Activated CD4-positive, alpha-beta T cell treated with anti-CD3 and anti-CD28 coated beads, Interleukin-2, amount 50 U/mL, for 48 hours (primary cell): ENCODE data around the gene COG6.

ENCODE experiments used
- DNase-seq, 2 experiments: peaks; one replicate each; pipeline ENCODE4 v3.0.0-alpha.2; 2020

COG6 gene

GRCh38 chr13:39682310-39682709 is 26.8 kb downstream of the COG6 start:
- DNase-seq: no peak

GRCh38 chr13:39682788-39683187 is 27.3 kb downstream of the COG6 start:
- no peak for DNase-seq

GRCh38 chr13:39684531-39685137 is 29.2 kb downstream of the COG6 start:
- no peak for DNase-seq

- no peak for DNase-seq
These were observed 30.2 kb downstream of the COG6 start for GRCh38 chr13:39685652-39686051.

- DNase-seq: no peak
These were observed 32.8 kb downstream of the COG6 start for GRCh38 chr13:39688278-39688677.

DNA sequence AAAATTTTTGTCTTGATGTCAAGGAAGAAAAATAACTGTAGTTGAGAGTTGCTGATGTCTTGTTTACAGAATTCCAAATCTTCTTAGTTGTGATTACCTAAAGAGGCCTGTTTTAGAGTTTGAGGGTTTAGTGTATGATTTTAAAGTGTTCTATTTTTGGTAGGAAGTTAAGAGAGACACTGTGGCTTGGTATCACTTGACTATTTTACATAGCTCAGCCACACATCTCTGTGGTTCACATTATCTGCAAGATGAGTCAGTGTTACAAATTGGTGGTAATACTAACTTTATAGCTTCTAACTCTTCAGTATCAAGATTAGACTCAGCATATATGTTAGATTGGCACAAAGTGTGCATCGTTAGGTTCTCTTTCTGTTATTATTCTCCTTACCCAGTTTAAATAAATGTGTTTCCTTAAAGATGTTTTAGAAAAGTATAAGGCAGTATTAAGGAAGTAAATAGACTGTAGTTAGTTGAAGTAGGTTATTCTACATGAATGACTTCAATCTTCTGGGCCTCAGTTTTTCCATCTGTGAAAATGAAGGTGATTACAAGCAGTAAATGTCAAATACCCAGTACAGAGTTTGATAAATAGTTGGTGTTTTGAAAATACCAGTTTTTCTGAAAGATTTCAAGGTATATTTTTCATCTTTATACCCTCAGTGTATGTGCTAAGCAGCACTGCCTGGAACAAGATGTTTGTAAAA is 33.4 kb downstream of the COG6 start:
- DNase-seq: no peak

DNA sequence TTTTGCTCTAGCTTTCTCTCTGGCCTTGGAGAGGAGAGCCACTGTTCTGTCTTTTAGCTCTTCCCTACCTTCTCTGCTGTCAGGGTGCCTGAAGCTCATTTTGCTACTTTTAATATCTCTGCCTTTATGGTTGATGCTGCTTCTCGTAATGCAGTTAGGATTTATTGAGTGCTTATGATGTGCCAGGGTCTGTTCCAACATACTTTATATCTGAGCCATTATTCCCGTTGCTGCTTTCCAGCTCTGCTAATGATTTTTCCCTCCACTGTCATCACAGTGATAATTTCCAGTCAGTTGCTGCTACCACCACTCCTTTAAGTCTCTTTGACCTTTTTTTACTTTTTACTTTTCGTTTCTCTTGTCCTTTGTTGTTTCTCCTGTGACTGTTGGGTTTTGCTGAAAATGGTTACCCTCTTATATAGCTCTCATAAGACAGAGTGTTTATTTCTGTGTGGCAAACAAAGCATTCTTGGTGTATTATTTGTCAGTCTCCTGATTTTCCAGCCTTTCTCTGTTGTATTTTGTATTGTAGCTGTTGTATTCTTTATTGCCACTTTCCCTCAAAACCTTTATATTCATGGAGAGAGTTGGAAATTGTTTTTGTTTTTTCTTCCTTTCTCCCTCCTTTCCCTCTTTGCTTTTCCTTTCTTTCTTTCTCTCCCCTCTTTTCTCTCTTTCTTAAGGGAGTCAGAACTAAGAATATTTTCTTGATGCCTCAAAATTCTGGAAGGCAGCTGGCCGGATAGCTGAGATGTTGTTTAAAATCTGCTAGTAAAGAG is 37.4 kb downstream of the COG6 start:
- no peak for DNase-seq

- DNase-seq: no peak
These were observed 43.8 kb downstream of the COG6 start for GRCh38 chr13:39699274-39699673.

DNA sequence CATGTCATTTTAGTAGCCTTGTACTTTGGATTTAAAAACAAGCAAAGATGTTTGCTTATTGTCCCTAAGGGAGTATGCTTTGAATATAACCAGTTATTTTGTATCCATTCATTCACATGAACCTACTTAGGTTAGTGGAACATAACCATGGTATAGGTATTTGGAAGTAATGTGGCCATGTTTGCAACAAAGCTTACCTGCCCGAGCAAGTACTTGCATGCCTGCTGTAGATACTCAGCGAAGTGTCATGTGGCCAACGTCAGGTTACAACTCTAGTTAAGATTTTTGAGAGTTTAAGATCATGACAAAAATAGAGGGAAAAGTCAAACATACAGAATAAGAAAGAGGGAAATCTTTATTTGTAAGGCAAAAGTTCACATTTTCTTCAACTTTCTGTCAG is 57.2 kb downstream of the COG6 start:
- no peak for DNase-seq

DNA sequence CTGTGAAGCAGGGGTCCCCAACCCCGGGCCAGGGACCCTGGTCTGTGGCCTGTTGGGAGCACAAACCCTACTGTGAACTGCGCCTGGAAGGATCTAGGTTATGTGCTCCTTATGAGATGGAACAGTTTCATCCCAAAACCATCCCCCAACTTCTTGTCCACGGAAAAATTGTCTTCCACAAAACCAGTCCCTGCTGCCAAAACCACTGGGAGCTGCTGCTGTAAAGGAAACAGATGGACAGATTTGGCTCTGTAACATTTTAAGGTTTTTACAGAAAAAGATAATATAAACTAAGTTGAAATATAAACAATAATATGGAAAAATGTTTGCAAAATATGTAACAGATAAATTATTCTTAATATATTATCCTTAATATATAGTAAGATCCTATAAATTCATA is 73.7 kb downstream of the COG6 start:
- DNase-seq: no peak

GRCh38 chr13:39734952-39735351 is 79.5 kb downstream of the COG6 start:
- DNase-seq: no peak

DNA sequence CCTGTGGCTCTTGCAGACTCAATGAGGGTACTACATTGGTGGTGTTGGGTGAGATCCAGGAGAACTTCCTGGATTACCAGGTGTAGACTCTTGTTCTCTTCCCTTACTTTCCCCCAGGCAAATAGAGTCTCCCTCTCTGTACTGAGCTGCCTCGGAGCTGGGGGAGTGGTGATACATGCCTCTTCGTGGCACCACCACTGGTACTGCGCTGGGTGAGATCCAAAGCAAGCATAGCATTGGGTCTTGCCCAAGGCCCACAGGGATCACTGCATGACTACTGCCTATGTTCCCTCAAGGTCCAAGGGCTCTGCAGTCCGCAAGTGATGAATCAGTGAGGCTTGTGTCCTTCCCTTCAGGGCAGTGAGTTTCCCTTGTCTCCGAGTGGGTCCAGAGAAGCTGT is 81.6 kb downstream of the COG6 start:
- no peak for DNase-seq

DNA sequence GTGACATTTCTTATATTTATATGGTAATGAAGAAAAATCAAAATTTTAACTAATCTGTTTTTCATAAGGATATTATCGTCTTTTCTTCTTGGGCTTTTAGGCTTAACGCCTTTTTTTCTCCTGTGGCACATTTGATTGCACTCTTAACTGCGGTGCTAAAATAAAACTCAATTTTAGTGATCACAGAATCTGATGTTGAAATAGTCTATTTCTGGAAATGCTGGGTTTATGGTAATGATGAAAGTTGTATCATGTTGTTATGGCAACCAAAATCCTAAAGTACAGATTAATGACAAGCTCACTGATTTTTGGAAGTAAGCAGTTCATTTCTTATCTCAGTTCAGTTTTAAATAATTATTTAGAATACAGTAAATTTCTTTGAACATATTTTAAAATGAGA is 85.3 kb downstream of the COG6 start:
- DNase-seq: no peak

DNA sequence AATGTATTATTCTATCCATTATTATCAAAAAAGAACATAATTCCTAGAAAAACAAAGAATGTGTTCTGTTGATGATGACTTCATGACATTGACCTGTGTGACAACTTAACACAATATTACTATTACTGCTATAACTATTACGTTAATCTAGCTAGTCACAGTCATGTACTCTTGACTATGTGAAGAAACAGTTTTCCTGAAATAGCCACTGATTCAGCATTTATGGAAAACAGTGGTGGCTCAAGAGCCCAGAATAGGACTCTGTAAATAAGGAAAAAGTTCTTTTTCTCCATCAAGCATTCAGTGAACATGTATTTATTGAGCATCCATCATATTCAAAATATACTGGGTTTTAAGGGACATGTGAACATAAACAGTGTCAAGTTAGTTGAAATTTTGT is 93.5 kb downstream of the COG6 start:
- DNase-seq: no peak

- DNase-seq: no peak
These were observed 94.1 kb downstream of the COG6 start for GRCh38 chr13:39749528-39749927.

DNA sequence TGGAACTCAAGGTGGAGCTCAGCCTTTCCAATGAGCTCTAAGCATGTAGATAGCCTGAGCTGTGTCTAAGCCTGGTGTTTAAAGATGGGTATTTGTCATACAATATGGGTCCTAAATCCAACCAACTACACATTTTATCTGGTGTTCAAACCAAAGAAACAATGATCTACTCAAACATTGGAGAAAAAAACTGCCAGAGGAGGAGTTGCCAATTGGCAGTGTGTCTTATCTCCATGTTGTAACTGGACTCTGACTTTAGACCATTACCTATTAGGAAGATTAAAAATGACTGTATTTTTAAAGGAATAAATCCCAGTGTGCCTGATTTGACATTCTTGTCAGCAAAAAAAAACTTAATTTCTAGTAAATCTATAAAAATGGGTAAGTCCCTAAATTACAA is 96.3 kb downstream of the COG6 start:
- no peak for DNase-seq

DNA sequence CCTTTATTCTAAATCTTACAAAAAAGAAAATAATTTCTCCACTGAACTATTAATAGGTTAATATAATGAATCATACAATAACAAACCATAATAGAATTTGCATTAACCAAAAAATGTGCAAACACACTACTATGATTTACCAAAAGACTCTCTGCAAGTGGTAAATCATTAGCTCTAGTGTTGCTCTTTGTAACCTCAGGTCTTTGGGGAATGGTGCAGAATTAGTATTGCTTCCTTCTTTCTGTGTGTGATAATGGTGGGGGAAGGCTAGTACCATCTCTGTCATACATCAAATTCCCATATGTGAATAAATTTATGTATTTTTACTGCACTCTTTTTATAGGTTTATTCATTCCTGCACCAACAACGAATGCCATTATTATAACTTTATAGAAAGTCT is 105.1 kb downstream of the COG6 start:
- DNase-seq: no peak

GRCh38 chr13:39765801-39766463 is 110.5 kb downstream of the COG6 start:
- peak; percentile 22 to 46 for DNase-seq

- DNase-seq: no peak
These were observed 111.1 kb downstream of the COG6 start for GRCh38 chr13:39766464-39767158.

- DNase-seq: no peak
These were observed 112.5 kb downstream of the COG6 start for GRCh38 chr13:39767791-39768517.

GRCh38 chr13:39768962-39769361 is 113.5 kb downstream of the COG6 start:
- no peak for DNase-seq
